ENCODE data around the gene SHOC2. TPM values are rescaled to one million over a fixed set of nuclear protein-coding genes. Genes with fewer than 3 reads are reported as not detected.

The SHOC2 gene
- total and polyA plus RNA-seq, 2 of the 13 experiments (the other 11 are each of a cell fraction or from before 2014, with no cell fraction given) = 8.6 to 25.5 TPM

DNA sequence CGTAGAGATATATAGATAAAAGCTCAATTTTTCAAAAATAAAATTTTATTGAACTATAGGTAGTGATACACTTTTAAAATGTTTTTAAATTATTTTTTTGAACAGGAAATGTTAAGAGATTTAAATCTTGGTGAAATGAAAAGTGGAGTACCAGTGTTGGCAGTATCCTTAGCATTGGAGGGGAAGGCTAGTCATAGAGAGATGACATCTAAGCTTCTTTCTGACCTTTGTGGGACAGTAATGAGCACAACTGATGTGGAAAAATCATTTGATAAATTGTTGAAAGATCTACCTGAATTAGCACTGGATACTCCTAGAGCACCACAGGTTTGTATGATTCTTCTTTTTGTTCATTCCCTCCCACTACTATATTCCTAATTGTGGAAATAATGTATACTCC lies 31.8 kb upstream of the SHOC2 start:
- in situ Hi-C loops (cut with HindIII; ENCODE audit: extremely low pct_ligation_motif_present, low pct_unique_long_range_greater_than_20kb) = loop anchor here (25.0 kb wide), 1 partner anchor 275 kb away; no protein-coding TSS in a partner anchor
- H3K27me3 ChIP-seq (ENCODE audit: control insufficient read depth in 1 of 2, insufficient read depth in 2 of 2, low read length in 2 of 2) = no peaks in the 10 kb centered on the region
- ATAC-seq (no peak), FAIRE-seq (no peak), DNase-seq (ENCODE audit: low spot score) (no peak)
- CTCF ChIA-PET (ENCODE audit: low intra/inter-chr PET ratio, low total read pairs) = no interaction called here
- peaks cover 2 to 45% of the 10 kb centered on the region in 2 experiments; a peak in 4 of 5 replicates for H3K36me3 ChIP-seq (replicated peaks in 1 of 2; ENCODE audit: control insufficient read depth in 1 of 2, insufficient read depth in 2 of 2, low read length in 2 of 2)
- TF ChIP-seq MTF1 (CRISPR knock-in tag; IDR thresholded peaks at IDR 0.05) = no peak
- 0 out of 2 replicates have a peak, but pooled peaks have one; percentile 16 for TF ChIP-seq RBFOX2 (IDR thresholded peaks at IDR 0.05; ENCODE audit: low read depth, low read length)
- H3K4me3 ChIP-seq (replicated peaks in 1 of 3; ENCODE audit: insufficient read depth in 1 of 3, low read depth in 2 of 3, low read length in 3 of 3) = no peak overlapping the region
- POLR2A ChIA-PET = no interaction called here
- no TSS peak for BruUV-seq (replicated peaks)
- no peak overlapping the region for H2AFZ ChIP-seq (ENCODE audit: low read length)
- peaks cover 8% of the 10 kb centered on the region for H3K4me1 ChIP-seq (ENCODE audit: insufficient read depth, low read length)
- intact Hi-C loops (cut with micrococcal nuclease; ENCODE audit: unreplicated experiment) = no loop called here
- H3K27ac ChIP-seq (ENCODE audit: extremely low read length, insufficient read depth, low read length) = no peak overlapping the region
- H3K79me2 ChIP-seq (ENCODE audit: insufficient read depth, low read length) = no peaks in the 10 kb centered on the region
- H3K9ac ChIP-seq (ENCODE audit: insufficient read depth, low read depth, low read length) = no peak overlapping the region
- no peaks in the 10 kb centered on the region for H4K20me1 ChIP-seq (ENCODE audit: insufficient read depth, low read length)
- no peaks in the 10 kb centered on the region for H3K9me3 ChIP-seq (ENCODE audit: low read length)
- WGBS (ENCODE audit: low lambda C conversion rate) = 95% methylated on average over 1 of the region's 1 CpG
- no peak overlapping the region for H3K4me2 ChIP-seq (ENCODE audit: low read depth, low read length)

DNA sequence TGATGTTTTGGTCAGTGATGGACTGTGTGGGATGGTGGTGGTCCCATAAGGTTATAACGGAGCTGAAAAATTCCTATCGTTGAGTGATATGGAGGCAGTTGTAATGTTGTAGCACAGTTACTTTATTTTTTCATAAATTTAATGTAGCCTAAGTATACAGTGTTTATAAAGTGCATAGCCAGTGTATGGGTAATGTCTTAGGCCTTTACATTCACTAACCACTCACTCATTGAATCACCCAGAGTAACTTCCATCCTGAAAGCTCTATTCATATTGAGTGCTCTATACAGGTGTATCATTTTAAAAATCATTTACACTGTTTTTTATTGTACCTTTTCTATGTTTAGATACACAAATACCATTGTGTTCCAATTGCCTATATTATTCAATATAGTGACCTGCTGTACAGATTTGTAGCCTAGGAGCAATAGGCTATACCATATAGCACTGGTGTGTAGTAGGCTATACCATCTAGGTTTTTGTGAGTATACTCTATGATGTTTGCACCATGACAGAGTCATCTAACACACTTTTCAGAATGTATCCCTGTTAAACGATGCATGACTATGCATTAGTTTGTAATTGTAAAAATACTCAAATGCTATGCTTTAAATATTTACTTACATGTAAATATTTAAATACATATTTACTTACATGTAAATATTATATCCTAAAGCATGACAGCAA lies 26.7 kb upstream of the SHOC2 start:
- Histone ChIP-seq H3K9me3 (ENCODE audit: low read length) (no peaks in the 10 kb centered on the region), H3K36me3 (replicated peaks in 1 of 2; ENCODE audit: control insufficient read depth in 1 of 2, insufficient read depth in 2 of 2, low read length in 2 of 2) (peaks cover 2 to 34% of the 10 kb centered on the region in 2 experiments), H3K9ac (ENCODE audit: insufficient read depth, low read depth, low read length) (no peak overlapping the region), H3K4me2 (ENCODE audit: low read depth, low read length) (no peak overlapping the region), H2AFZ (ENCODE audit: low read length) (no peak overlapping the region), H3K4me3 (replicated peaks in 1 of 3; ENCODE audit: insufficient read depth in 1 of 3, low read depth in 2 of 3, low read length in 3 of 3) (no peak overlapping the region), H3K27ac (ENCODE audit: extremely low read length, insufficient read depth, low read length) (no peak overlapping the region), H4K20me1 (ENCODE audit: insufficient read depth, low read length) (peaks cover 3% of the 10 kb centered on the region; the same call in 1 of the 2 replicates), H3K4me1 (ENCODE audit: insufficient read depth, low read length) (peaks cover 12% of the 10 kb centered on the region), H3K79me2 (ENCODE audit: insufficient read depth, low read length) (no peaks in the 10 kb centered on the region), H3K27me3 (ENCODE audit: control insufficient read depth in 1 of 2, insufficient read depth in 2 of 2, low read length in 2 of 2) (no peaks in the 10 kb centered on the region)
- CTCF ChIA-PET (ENCODE audit: low intra/inter-chr PET ratio, low total read pairs) = interaction anchor here (1.0 to 2.4 kb wide), 4 partner anchors 89 to 282 kb away, joined by 3 to 25 read pairs (median 12); no protein-coding TSS in a partner anchor
- TF ChIP-seq SKI (IDR thresholded peaks at IDR 0.05; ENCODE audit: partially characterized antibody) (no peak), ZNF224 (CRISPR knock-in tag; IDR thresholded peaks at IDR 0.05) (no peak), CC2D1A (CRISPR knock-in tag; IDR thresholded peaks at IDR 0.05) (no peak)
- no TSS peak for BruUV-seq (replicated peaks)
- no peak for DNase-seq (ENCODE audit: low spot score)
- intact Hi-C loops (cut with micrococcal nuclease; ENCODE audit: unreplicated experiment) = loop anchor here (1.0 to 5.0 kb wide), 3 partner anchors 88 to 415 kb away; no protein-coding TSS in a partner anchor
- in situ Hi-C loops (cut with HindIII; ENCODE audit: extremely low pct_ligation_motif_present, low pct_unique_long_range_greater_than_20kb) = loop anchor here (5.0 to 25.0 kb wide), 2 partner anchors 145 to 280 kb away; no protein-coding TSS in a partner anchor
- no peak for FAIRE-seq
- no peak for ATAC-seq
- WGBS (ENCODE audit: low lambda C conversion rate) = 99% methylated on average over 3 of the region's 3 CpGs
- POLR2A ChIA-PET = no interaction called here
